GM13976 (cell line): ENCODE measurements around the gene CCDC178.
"Not testable (repeated sequence)": the region's sequence is repeated elsewhere in the genome, so short reads cannot be mapped to it uniquely, and the experiment has no call there.

Experiments used
- DNase-seq: peaks from one replicate; pipeline ENCODE4 v3.0.0; 2012; ENCODE audit warnings: low spot score
- CTCF ChIP-seq: IDR thresholded peaks from 2 replicates; pipeline ENCODE4 v1.5.1; 2012; ENCODE audit warnings: borderline replicate concordance, mild to moderate bottlenecking; ENCODE audit not compliant: insufficient read depth; ENCODE audit errors: extremely low read depth, missing control alignments, control extremely low read depth
- in situ Hi-C: fragments of 300-500 bp; cut with MboI; formaldehyde crosslinking; loops from one replicate; pipeline ENCODE4 v1.12.0; 2022; ENCODE audit warnings: low sequenced_read_pairs, mixed read lengths, inconsistent platforms; ENCODE audit not compliant: unreplicated experiment

Gene CCDC178

GRCh38 chr18:33369711-33370449 is 70.6 kb downstream of the CCDC178 start:
- no peak for TF ChIP-seq CTCF

GRCh38 chr18:33356735-33357134 is 83.8 kb downstream of the CCDC178 start:
- no peak for TF ChIP-seq CTCF
- DNase-seq, result no peak
- in situ Hi-C loops, result no loop called here

More at GRCh38 chr18:33369711-33370449, 70.6 kb downstream of the CCDC178 start:
- DNase-seq, result no peak
- in situ Hi-C loops, result no loop called here

- in situ Hi-C loops, result no loop called here
- no peak for DNase-seq
- TF ChIP-seq CTCF, result no peak
Observed at GRCh38 chr18:33355756-33356155, 84.8 kb downstream of the CCDC178 start.

- no peak for TF ChIP-seq CTCF
- no peak for DNase-seq
- in situ Hi-C loops, result no loop called here
Observed at GRCh38 chr18:33355263-33355662, 85.3 kb downstream of the CCDC178 start.

GRCh38 chr18:33350256-33350655 is 90.3 kb downstream of the CCDC178 start:
- DNase-seq, result no peak
- TF ChIP-seq CTCF, result no peak
- in situ Hi-C loops, result no loop called here

- DNase-seq, in situ Hi-C loops: not testable (repeated sequence)
Observed at GRCh38 chr18:33339733-33340132, 100.8 kb downstream of the CCDC178 start.

GRCh38 chr18:33334781-33335180 is 105.7 kb downstream of the CCDC178 start:
- no peak for DNase-seq
- in situ Hi-C loops, result no loop called here
- TF ChIP-seq CTCF, result no peak
